ENCODE measurements around the gene NUF2.

DNA sequence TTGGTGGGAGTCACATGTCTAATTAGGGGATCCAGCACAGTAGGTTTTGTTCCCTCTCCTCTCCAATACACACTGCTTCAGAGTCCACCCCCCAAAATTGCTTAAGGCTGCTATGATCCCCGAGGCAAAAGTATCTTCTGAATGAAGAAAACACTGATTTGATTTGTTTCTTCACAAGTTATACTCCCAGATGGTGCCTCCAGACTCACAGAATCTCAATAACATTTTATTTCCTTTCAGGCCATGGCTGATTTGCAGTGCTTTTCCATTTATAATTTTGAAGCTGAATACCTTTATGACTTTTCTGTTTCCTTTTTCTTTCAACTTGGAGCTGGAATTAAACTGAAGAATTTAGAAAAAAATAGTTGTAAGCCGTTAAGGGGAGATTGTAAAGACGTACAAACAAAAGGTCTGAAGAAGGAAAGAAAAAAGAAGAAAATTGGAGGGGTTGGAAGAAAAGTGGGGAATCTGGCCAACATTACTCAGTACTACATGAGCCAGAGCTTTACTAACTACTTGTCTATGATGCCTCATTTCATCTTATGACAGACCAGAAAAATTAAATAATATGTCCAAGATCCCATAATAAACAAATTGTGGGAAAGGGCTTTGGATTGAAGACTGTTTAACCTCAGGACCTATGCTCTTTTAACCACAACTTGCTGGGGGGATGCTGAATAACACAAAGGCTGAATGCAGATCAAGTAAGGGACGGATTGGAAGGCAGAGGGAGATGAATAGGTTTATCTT, 75.9 kb downstream of the NUF2 start:
- TF ChIP-seq IKZF1 (conservative IDR thresholded peaks at IDR 0.05) (no peak), BRCA1 (IDR thresholded peaks at IDR 0.05; ENCODE audit: low read depth, low read length) (no peak), CHD2 (IDR thresholded peaks at IDR 0.05; ENCODE audit: borderline replicate concordance, low read depth, low read length) (no peak), GATAD2B (conservative IDR thresholded peaks at IDR 0.05; ENCODE audit: low read depth) (no peak), SRF (IDR thresholded peaks at IDR 0.05; ENCODE audit: low read depth in 2 of 2, low read length in 2 of 2) (no peak), CHD1 (IDR thresholded peaks at IDR 0.05; ENCODE audit: low read depth, low read length) (no peak)

Data from GM12878 (cell line).